ENCODE results near the gene OTUD7B.

DNA sequence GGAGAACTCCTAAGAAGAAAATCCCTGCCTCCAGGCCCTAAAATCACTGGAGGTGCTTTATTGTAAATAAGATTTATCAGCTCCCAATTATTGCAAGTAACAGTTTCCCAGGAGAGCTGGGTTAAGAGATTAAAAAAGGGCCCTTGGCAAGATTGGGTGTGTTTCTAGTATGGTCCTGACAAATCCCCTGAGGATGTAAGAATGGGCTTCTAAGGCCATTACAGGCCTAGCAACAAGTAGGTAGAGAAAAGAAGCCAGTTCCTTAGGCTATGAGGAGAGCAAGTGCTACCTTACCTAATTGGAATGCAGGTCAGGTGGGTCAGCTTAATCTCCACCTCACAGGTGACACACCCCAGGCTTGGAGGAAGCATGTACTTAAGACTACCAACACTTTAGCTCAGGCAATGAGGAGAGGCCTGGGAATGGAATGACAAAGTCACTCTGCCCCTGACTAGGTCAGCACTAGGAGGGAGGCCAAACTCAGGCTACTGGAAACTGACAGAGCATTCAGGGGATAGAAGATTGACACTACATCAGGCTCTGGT is 6.8 kb upstream of the OTUD7B start:
- TF ChIP-seq EZH2 (IDR thresholded peaks at IDR 0.05; ENCODE audit: insufficient read depth, poor library complexity, severe bottlenecking) (no peak), EZH2phosphoT487 (IDR thresholded peaks at IDR 0.05; ENCODE audit: insufficient read depth, low read depth) (no peak)
